Measurements from ENCODE around the gene HSPA12A.

- TF ChIP-seq NCOA2 (IDR thresholded peaks at IDR 0.05; ENCODE audit: partially characterized antibody in 2 of 2), result no peak
- TF ChIP-seq NCOA6 (IDR thresholded peaks at IDR 0.05), result no peak
- TF ChIP-seq ZNF143 (CRISPR knock-in tag; IDR thresholded peaks at IDR 0.05), result no peak
- no peak for TF ChIP-seq ZNF780A (CRISPR knock-in tag; IDR thresholded peaks at IDR 0.05)
- TF ChIP-seq POLR2A (conservative IDR thresholded peaks at IDR 0.05), result no peak
- no peak for TF ChIP-seq U2AF1 (optimal IDR thresholded peaks at IDR 0.05; ENCODE audit: low read depth, low read length)
- no peak for TF ChIP-seq MYNN (IDR thresholded peaks at IDR 0.05)
- no peak for TF ChIP-seq MYNN (CRISPR knock-in tag; IDR thresholded peaks at IDR 0.05)
- no peak for TF ChIP-seq ZNF121 (CRISPR knock-in tag; conservative IDR thresholded peaks at IDR 0.05)
- TF ChIP-seq STAG1 (CRISPR knock-in tag; IDR thresholded peaks at IDR 0.05; ENCODE audit: borderline replicate concordance), result no peak
- TF ChIP-seq PRPF4 (IDR thresholded peaks at IDR 0.05; ENCODE audit: insufficient read depth, low read depth, low read length, poor library complexity, severe bottlenecking), result no peak
- no peak for TF ChIP-seq RCOR1 (IDR thresholded peaks at IDR 0.05; ENCODE audit: borderline replicate concordance in 1 of 2, low read depth in 2 of 2, low read length in 2 of 2)
- TF ChIP-seq ZNF324 (CRISPR knock-in tag; IDR thresholded peaks at IDR 0.05), result no peak
Measured at GRCh38 chr10:116737627-116738327, 4.6 kb downstream of the HSPA12A start.

Data from K562 (cell line).